C4-2B (cell line): ENCODE data around the gene RPL4.

Source experiments
- ZFX ChIP-seq: fragments of 450-650 bp; IDR thresholded peaks from 2 replicates; pipeline ENCODE4 v1.6.1; 2017
- TF ChIP-seq, protein P1 (sequence below): fragments of 450-650 bp; conservative IDR thresholded peaks from 2 replicates; pipeline ENCODE4 v1.5.1; 2017; ENCODE audit warnings: mild to moderate bottlenecking

DNA sequence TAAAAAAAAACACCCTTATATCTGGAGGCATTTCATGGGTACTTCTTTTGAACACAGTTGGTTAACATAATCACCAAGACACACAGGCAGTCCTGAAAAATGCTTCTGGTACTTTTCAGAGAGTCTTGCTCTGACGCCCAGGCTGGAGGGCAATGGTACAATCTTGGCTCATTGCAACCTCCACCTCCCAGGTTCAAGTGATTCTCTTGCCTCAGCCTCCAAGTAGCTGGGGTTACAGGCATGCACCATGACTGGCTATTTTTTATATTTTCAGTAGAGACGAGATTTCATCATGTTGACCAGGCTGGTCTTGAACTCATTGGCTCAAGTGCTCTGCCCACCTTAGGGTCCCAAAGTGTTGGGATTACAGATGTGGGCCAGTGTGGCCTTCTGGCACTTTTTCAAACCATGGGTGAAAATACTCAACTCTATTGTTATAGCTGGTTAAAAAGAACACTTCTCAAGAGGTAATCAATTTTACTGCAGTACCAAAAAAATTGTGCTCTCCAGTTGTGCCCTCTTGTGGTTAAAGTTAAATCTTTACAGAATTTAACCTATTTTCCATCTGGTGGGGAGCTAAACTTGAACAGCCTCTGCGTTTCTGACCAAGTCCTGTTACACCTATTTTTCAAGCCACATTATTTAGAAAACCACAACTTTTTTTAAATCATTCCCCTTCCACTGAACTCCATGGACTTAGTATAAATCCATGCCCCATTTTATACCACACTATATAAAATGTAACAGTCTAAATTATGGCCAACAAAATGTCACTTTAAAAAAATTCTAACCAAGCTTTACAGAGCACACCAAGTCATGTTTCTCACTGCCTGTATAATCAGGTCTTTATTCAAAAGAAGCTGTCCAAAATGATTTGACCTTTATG lies 5.9 kb downstream of the RPL4 start:
- TF ChIP-seq, protein P1, sequence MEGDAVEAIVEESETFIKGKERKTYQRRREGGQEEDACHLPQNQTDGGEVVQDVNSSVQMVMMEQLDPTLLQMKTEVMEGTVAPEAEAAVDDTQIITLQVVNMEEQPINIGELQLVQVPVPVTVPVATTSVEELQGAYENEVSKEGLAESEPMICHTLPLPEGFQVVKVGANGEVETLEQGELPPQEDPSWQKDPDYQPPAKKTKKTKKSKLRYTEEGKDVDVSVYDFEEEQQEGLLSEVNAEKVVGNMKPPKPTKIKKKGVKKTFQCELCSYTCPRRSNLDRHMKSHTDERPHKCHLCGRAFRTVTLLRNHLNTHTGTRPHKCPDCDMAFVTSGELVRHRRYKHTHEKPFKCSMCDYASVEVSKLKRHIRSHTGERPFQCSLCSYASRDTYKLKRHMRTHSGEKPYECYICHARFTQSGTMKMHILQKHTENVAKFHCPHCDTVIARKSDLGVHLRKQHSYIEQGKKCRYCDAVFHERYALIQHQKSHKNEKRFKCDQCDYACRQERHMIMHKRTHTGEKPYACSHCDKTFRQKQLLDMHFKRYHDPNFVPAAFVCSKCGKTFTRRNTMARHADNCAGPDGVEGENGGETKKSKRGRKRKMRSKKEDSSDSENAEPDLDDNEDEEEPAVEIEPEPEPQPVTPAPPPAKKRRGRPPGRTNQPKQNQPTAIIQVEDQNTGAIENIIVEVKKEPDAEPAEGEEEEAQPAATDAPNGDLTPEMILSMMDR: peak; percentile 2
- TF ChIP-seq ZFX: no peak
